Activated T-cell treated with anti-CD3 and anti-CD28 coated beads, Interleukin-2, amount 50 U/mL, for 72 hours (primary cell): ENCODE measurements around the gene PKIB. TPM values are rescaled to one million over a fixed set of nuclear protein-coding genes. Genes with fewer than 3 reads are reported as not detected.

Experiments
- ATAC-seq, 2 donors: fragments of 150-1000 bp; cut with Tn5 transposase; replicated peaks in 1 of 2; 2 replicates each; pipeline ENCODE4 v1.10.0; 2021; ENCODE audit warnings: moderate library complexity in 2 of 2, mild to moderate bottlenecking in 1 of 2
- DNase-seq, 2 donors: peaks; one replicate each; pipeline ENCODE4 v3.0.0; 2021 to 2022; ENCODE audit warnings: mixed read lengths in 1 of 2
- H3K27ac Mint-ChIP-seq: one replicate; pipeline ENCODE4 v1.8.0; 2022; ENCODE audit warnings: mild to moderate bottlenecking, moderate library complexity, mixed read lengths
- H3K27me3 Mint-ChIP-seq: one replicate; pipeline ENCODE4 v1.8.0; 2022; ENCODE audit warnings: low read depth, mixed read lengths
- H3K36me3 Mint-ChIP-seq, 2 donors: one replicate each; pipeline ENCODE4 v1.8.0; 2022; ENCODE audit warnings: mixed read lengths in 2 of 2, mild to moderate bottlenecking in 1 of 2; ENCODE audit not compliant: insufficient read depth in 2 of 2
- H3K4me1 Mint-ChIP-seq: one replicate; pipeline ENCODE4 v1.8.0; 2022; ENCODE audit warnings: low read depth, mixed read lengths
- H3K4me3 Mint-ChIP-seq, 2 donors: one replicate each; pipeline ENCODE4 v1.8.0; 2022; ENCODE audit warnings: mild to moderate bottlenecking in 2 of 2, mixed read lengths in 2 of 2, moderate library complexity in 2 of 2
- H3K9me3 Mint-ChIP-seq, 2 donors: one replicate each; pipeline ENCODE4 v1.8.0; 2022; ENCODE audit warnings: mixed read lengths in 2 of 2
- total RNA-seq, 2 donors: library from RNA; stranded (reverse); gene quantifications; one replicate each; pipeline ENCODE4 v1.2.3, GENCODE V29; 2022

Gene PKIB
- total RNA-seq, 2 donors from 2014 or later = 0.79 to 2.0 TPM

GRCh38 chr6:122654012-122654411, 43.8 kb downstream of the PKIB start:
- Mint-ChIP-seq H3K4me3 (no peak overlapping the region), H3K27ac (no peak overlapping the region), H3K4me1 (no peaks in the 10 kb centered on the region), H3K9me3 (peaks cover 0 to 2% of the 10 kb centered on the region in 2 donors), H3K27me3 (no peaks in the 10 kb centered on the region), H3K36me3 (no peaks in the 10 kb centered on the region)
- no peak for ATAC-seq
- DNase-seq = no peak

- no peaks in the 10 kb centered on the region for H3K4me1 Mint-ChIP-seq
- peaks cover 0 to 2% of the 10 kb centered on the region in 2 donors for H3K9me3 Mint-ChIP-seq
- H3K27ac Mint-ChIP-seq = no peak overlapping the region
- ATAC-seq (no peak), DNase-seq (no peak)
- H3K4me3 Mint-ChIP-seq = no peak overlapping the region
- no peaks in the 10 kb centered on the region for H3K36me3 Mint-ChIP-seq
- no peaks in the 10 kb centered on the region for H3K27me3 Mint-ChIP-seq
Measured at GRCh38 chr6:122657601-122658000, 47.4 kb downstream of the PKIB start.

- DNase-seq = no peak
- H3K27me3 Mint-ChIP-seq = no peaks in the 10 kb centered on the region
- H3K9me3 Mint-ChIP-seq = no peaks in the 10 kb centered on the region
- ATAC-seq = no peak
- H3K27ac Mint-ChIP-seq = no peak overlapping the region
- H3K4me3 Mint-ChIP-seq = no peak overlapping the region
- no peaks in the 10 kb centered on the region for H3K4me1 Mint-ChIP-seq
- no peaks in the 10 kb centered on the region for H3K36me3 Mint-ChIP-seq
Measured at GRCh38 chr6:122660296-122660695, 50.1 kb downstream of the PKIB start.

GRCh38 chr6:122663981-122664380, 53.8 kb downstream of the PKIB start:
- DNase-seq (no peak), ATAC-seq (no peak)
- Mint-ChIP-seq H3K27ac (no peak overlapping the region), H3K27me3 (no peaks in the 10 kb centered on the region), H3K4me1 (no peaks in the 10 kb centered on the region), H3K9me3 (no peaks in the 10 kb centered on the region), H3K4me3 (no peak overlapping the region), H3K36me3 (no peaks in the 10 kb centered on the region)

- Mint-ChIP-seq H3K27me3 (no peaks in the 10 kb centered on the region), H3K36me3 (no peaks in the 10 kb centered on the region)
- ATAC-seq = no peak
Measured at GRCh38 chr6:122665929-122666328, 55.7 kb downstream of the PKIB start.

GRCh38 chr6:122666418-122666817, 56.2 kb downstream of the PKIB start:
- DNase-seq = no peak
- H3K27ac Mint-ChIP-seq = no peak overlapping the region
- H3K27me3 Mint-ChIP-seq = no peaks in the 10 kb centered on the region
- H3K36me3 Mint-ChIP-seq = no peaks in the 10 kb centered on the region
- no peaks in the 10 kb centered on the region for H3K4me1 Mint-ChIP-seq
- no peaks in the 10 kb centered on the region for H3K9me3 Mint-ChIP-seq
- ATAC-seq = no peak
- H3K4me3 Mint-ChIP-seq = no peak overlapping the region

More at GRCh38 chr6:122665929-122666328, 55.7 kb downstream of the PKIB start:
- no peaks in the 10 kb centered on the region for H3K4me1 Mint-ChIP-seq
- no peak for DNase-seq
- H3K27ac Mint-ChIP-seq = no peak overlapping the region
- H3K9me3 Mint-ChIP-seq = no peaks in the 10 kb centered on the region
- H3K4me3 Mint-ChIP-seq = no peak overlapping the region

- no peak overlapping the region for H3K27ac Mint-ChIP-seq
- H3K36me3 Mint-ChIP-seq = no peaks in the 10 kb centered on the region
- H3K4me3 Mint-ChIP-seq = no peak overlapping the region
- no peaks in the 10 kb centered on the region for H3K4me1 Mint-ChIP-seq
- ATAC-seq = no peak
- H3K27me3 Mint-ChIP-seq = no peaks in the 10 kb centered on the region
- DNase-seq = no peak
- H3K9me3 Mint-ChIP-seq = no peaks in the 10 kb centered on the region
Measured at GRCh38 chr6:122669418-122669817, 59.2 kb downstream of the PKIB start.

- H3K36me3 Mint-ChIP-seq = no peaks in the 10 kb centered on the region
- no peaks in the 10 kb centered on the region for H3K27me3 Mint-ChIP-seq
- H3K4me1 Mint-ChIP-seq = no peaks in the 10 kb centered on the region
- H3K27ac Mint-ChIP-seq = no peak overlapping the region
- H3K9me3 Mint-ChIP-seq = no peaks in the 10 kb centered on the region
- no peak for DNase-seq
- no peak overlapping the region for H3K4me3 Mint-ChIP-seq
- ATAC-seq = no peak
Measured at GRCh38 chr6:122669868-122670267, 59.7 kb downstream of the PKIB start.

GRCh38 chr6:122671251-122671650, 61.0 kb downstream of the PKIB start:
- ATAC-seq = no peak
- Mint-ChIP-seq H3K27ac (no peak overlapping the region), H3K27me3 (no peaks in the 10 kb centered on the region), H3K9me3 (no peaks in the 10 kb centered on the region), H3K4me3 (no peak overlapping the region), H3K36me3 (no peaks in the 10 kb centered on the region), H3K4me1 (no peaks in the 10 kb centered on the region)
- no peak for DNase-seq

GRCh38 chr6:122673343-122673961, 63.2 kb downstream of the PKIB start:
- DNase-seq (no peak), ATAC-seq (no peak)
- H3K4me1 Mint-ChIP-seq = no peaks in the 10 kb centered on the region
- H3K9me3 Mint-ChIP-seq = no peaks in the 10 kb centered on the region
- H3K27me3 Mint-ChIP-seq = no peaks in the 10 kb centered on the region
- H3K4me3 Mint-ChIP-seq = no peak overlapping the region
- no peak overlapping the region for H3K27ac Mint-ChIP-seq
- no peaks in the 10 kb centered on the region for H3K36me3 Mint-ChIP-seq

- DNase-seq (no peak), ATAC-seq (no peak)
- no peak overlapping the region for H3K27ac Mint-ChIP-seq
Measured at GRCh38 chr6:122676146-122676545, 65.9 kb downstream of the PKIB start.

GRCh38 chr6:122676688-122677087, 66.5 kb downstream of the PKIB start:
- Mint-ChIP-seq H3K9me3 (no peaks in the 10 kb centered on the region), H3K27me3 (no peaks in the 10 kb centered on the region), H3K4me1 (no peaks in the 10 kb centered on the region), H3K27ac (no peak overlapping the region), H3K36me3 (no peaks in the 10 kb centered on the region), H3K4me3 (no peak overlapping the region)
- DNase-seq (no peak), ATAC-seq (no peak)

More at GRCh38 chr6:122676146-122676545, 65.9 kb downstream of the PKIB start:
- H3K36me3 Mint-ChIP-seq = no peaks in the 10 kb centered on the region
- no peaks in the 10 kb centered on the region for H3K9me3 Mint-ChIP-seq
- no peaks in the 10 kb centered on the region for H3K4me1 Mint-ChIP-seq
- no peaks in the 10 kb centered on the region for H3K27me3 Mint-ChIP-seq
- H3K4me3 Mint-ChIP-seq = no peak overlapping the region

- H3K4me1 Mint-ChIP-seq = no peaks in the 10 kb centered on the region
- H3K9me3 Mint-ChIP-seq = no peaks in the 10 kb centered on the region
- no peaks in the 10 kb centered on the region for H3K36me3 Mint-ChIP-seq
- DNase-seq (no peak), ATAC-seq (no peak)
- no peak overlapping the region for H3K27ac Mint-ChIP-seq
- H3K27me3 Mint-ChIP-seq = no peaks in the 10 kb centered on the region
- no peak overlapping the region for H3K4me3 Mint-ChIP-seq
Measured at GRCh38 chr6:122677406-122677805, 67.2 kb downstream of the PKIB start.

GRCh38 chr6:122678841-122679240, 68.6 kb downstream of the PKIB start:
- H3K9me3 Mint-ChIP-seq = peaks cover 0 to 2% of the 10 kb centered on the region in 2 donors

More at GRCh38 chr6:122678841-122679240, 68.6 kb downstream of the PKIB start:
- H3K36me3 Mint-ChIP-seq = no peaks in the 10 kb centered on the region
- no peaks in the 10 kb centered on the region for H3K27me3 Mint-ChIP-seq
- ATAC-seq = no peak
- H3K27ac Mint-ChIP-seq = no peak overlapping the region
- H3K4me3 Mint-ChIP-seq = no peak overlapping the region
- no peak for DNase-seq
- no peaks in the 10 kb centered on the region for H3K4me1 Mint-ChIP-seq
